Hepatocyte (in vitro differentiated cells): ENCODE results near the gene DEFB123.

Experiments
- EZH2 ChIP-seq: fragments of 200-600 bp; sonication (generic); IDR thresholded peaks from 2 replicates; pipeline ENCODE4 v1.6.1; 2016; ENCODE audit warnings: antibody characterized with exemption, mild to moderate bottlenecking, borderline replicate concordance
- TF ChIP-seq, protein P1 (sequence below): fragments of 200-600 bp; sonication (generic); IDR thresholded peaks from 2 replicates; pipeline ENCODE4 v1.5.1; 2016; ENCODE audit warnings: antibody characterized with exemption, mild to moderate bottlenecking; ENCODE audit not compliant: poor library complexity

DNA sequence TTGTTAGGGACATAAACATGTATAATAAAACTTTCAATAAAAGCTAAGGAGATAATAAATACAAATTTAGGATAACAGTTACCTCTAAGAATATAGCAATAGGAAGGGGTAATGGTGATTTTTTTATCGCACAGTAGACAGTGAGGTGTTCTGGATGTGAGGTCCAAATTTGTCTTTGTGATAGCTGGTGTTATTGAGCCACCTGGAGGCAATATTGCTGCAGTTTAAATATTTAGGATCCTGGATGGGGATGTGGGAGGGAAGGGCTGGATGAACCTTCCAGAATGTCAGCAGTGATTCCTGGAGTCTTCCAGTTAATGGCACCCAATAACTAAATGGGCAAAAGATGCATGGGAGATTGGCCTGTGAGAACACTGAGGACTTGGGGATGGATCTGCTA, 13.9 kb downstream of the DEFB123 start:
- TF ChIP-seq, protein P1, sequence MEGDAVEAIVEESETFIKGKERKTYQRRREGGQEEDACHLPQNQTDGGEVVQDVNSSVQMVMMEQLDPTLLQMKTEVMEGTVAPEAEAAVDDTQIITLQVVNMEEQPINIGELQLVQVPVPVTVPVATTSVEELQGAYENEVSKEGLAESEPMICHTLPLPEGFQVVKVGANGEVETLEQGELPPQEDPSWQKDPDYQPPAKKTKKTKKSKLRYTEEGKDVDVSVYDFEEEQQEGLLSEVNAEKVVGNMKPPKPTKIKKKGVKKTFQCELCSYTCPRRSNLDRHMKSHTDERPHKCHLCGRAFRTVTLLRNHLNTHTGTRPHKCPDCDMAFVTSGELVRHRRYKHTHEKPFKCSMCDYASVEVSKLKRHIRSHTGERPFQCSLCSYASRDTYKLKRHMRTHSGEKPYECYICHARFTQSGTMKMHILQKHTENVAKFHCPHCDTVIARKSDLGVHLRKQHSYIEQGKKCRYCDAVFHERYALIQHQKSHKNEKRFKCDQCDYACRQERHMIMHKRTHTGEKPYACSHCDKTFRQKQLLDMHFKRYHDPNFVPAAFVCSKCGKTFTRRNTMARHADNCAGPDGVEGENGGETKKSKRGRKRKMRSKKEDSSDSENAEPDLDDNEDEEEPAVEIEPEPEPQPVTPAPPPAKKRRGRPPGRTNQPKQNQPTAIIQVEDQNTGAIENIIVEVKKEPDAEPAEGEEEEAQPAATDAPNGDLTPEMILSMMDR, result no peak
- no peak for TF ChIP-seq EZH2
